BLaER1 (cell line): Measurements from ENCODE around the gene GET3.
A peak's percentile ranks its signal among the peaks of the same experiment; 100 is the strongest.

Experiments used
- H3K27ac ChIP-seq: shearing (Covaris generic); formaldehyde crosslinking; 2 replicates; pipeline ENCODE4 v1.8.1; 2022
- H3K27me3 ChIP-seq: shearing (Covaris generic); formaldehyde crosslinking; 2 replicates; pipeline ENCODE4 v1.8.1; 2022
- H3K36me3 ChIP-seq: shearing (Covaris generic); formaldehyde crosslinking; 2 replicates; pipeline ENCODE4 v1.8.1; 2022
- H3K4me1 ChIP-seq: shearing (Covaris generic); formaldehyde crosslinking; 2 replicates; pipeline ENCODE4 v1.8.1; 2022
- H3K4me2 ChIP-seq: shearing (Covaris generic); formaldehyde crosslinking; 2 replicates; pipeline ENCODE4 v1.8.1; 2022
- H3K4me3 ChIP-seq: shearing (Covaris generic); formaldehyde crosslinking; 2 replicates; pipeline ENCODE4 v1.8.1; 2022
- H3K9ac ChIP-seq: shearing (Covaris generic); formaldehyde crosslinking; 2 replicates; pipeline ENCODE4 v1.8.1; 2022
- H3K9me3 ChIP-seq: shearing (Covaris generic); formaldehyde crosslinking; 2 replicates; pipeline ENCODE4 v1.8.1; 2022
- H4K20me1 ChIP-seq: shearing (Covaris generic); formaldehyde crosslinking; 2 replicates; pipeline ENCODE4 v1.8.1; 2022
- Cebpa-rat ChIP-seq: shearing (Covaris generic); IDR thresholded peaks from 2 replicates; pipeline ENCODE4 v1.8.1; 2022

The GET3 gene

DNA sequence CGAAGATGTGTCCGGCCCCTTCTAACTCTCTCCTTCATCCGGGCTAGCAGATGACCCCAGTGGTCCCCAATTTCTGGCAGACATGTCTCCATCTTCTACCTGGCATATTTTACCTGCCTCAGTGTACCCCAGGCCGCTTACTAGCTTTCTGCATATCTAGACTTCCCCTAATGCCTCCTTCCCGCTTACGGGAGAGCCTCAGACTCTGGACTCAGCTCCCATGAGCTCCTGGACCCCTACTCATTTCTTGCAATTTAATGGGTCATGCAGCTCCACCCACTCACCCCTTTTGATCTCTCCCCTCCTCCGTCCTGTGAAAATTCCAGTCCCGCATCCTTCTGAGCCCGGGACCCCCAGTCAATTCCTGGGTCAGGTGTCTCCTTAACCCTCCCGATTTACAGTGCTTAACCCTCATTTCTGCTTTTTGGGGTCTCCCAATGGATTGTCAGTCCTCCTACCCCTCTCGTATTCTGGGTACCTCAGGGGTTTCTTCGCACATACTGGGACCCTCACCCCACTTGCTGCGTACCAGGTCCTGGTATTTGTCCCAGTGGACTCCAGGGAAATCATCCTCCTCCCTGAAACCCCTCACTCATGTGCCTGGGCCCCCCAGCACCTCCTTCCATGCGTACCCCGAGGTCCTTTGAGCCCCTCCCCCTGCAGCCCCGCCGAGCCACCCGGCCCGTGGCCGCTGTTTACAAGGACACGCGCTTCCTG is 53.5 kb downstream of the GET3 start:
- peaks cover 19% of the 10 kb centered on the region for H4K20me1 ChIP-seq
- H3K9ac ChIP-seq: peak overlapping the region; percentile 91
- no peaks in the 10 kb centered on the region for H3K9me3 ChIP-seq
- H3K4me1 ChIP-seq: peaks cover 67% of the 10 kb centered on the region
- H3K4me3 ChIP-seq: peak overlapping the region; percentile 95
- H3K27ac ChIP-seq: peak overlapping the region; percentile 95
- TF ChIP-seq Cebpa-rat: no peak
- no peaks in the 10 kb centered on the region for H3K36me3 ChIP-seq
- peak overlapping the region; percentile 98 for H3K4me2 ChIP-seq
- H3K27me3 ChIP-seq: no peaks in the 10 kb centered on the region

DNA sequence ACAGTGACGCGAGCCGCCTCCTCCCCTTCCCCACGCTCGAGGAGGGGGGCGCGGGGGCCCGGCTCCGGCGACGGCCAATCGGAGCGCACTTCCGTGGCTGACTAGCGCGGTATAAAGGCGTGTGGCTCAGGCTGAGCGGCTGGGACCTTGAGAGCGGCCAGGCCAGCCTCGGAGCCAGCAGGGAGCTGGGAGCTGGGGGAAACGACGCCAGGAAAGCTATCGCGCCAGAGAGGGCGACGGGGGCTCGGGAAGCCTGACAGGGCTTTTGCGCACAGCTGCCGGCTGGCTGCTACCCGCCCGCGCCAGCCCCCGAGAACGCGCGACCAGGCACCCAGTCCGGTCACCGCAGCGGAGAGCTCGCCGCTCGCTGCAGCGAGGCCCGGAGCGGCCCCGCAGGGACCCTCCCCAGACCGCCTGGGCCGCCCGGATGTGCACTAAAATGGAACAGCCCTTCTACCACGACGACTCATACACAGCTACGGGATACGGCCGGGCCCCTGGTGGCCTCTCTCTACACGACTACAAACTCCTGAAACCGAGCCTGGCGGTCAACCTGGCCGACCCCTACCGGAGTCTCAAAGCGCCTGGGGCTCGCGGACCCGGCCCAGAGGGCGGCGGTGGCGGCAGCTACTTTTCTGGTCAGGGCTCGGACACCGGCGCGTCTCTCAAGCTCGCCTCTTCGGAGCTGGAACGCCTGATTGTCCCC is 54.2 kb downstream of the GET3 start, which contains the start of gene JUNB:
JUNB (plus strand) TSS at position 142 of the 706 bp plus-strand sequence; CDS start at position 428, 286 bp downstream.
- Histone ChIP-seq H3K27ac (peak within 1 kb of the TSS; percentile 95), H3K36me3 (no peaks in the 10 kb centered on the region), H4K20me1 (peaks cover 19% of the 10 kb centered on the region), H3K4me2 (peak within 1 kb of the TSS; percentile 98), H3K27me3 (no peaks in the 10 kb centered on the region), H3K9me3 (no peaks in the 10 kb centered on the region), H3K4me1 (peaks cover 67% of the 10 kb centered on the region), H3K4me3 (peak within 1 kb of the TSS; percentile 95), H3K9ac (peak within 1 kb of the TSS; percentile 91)
- TF ChIP-seq Cebpa-rat: no peak

DNA sequence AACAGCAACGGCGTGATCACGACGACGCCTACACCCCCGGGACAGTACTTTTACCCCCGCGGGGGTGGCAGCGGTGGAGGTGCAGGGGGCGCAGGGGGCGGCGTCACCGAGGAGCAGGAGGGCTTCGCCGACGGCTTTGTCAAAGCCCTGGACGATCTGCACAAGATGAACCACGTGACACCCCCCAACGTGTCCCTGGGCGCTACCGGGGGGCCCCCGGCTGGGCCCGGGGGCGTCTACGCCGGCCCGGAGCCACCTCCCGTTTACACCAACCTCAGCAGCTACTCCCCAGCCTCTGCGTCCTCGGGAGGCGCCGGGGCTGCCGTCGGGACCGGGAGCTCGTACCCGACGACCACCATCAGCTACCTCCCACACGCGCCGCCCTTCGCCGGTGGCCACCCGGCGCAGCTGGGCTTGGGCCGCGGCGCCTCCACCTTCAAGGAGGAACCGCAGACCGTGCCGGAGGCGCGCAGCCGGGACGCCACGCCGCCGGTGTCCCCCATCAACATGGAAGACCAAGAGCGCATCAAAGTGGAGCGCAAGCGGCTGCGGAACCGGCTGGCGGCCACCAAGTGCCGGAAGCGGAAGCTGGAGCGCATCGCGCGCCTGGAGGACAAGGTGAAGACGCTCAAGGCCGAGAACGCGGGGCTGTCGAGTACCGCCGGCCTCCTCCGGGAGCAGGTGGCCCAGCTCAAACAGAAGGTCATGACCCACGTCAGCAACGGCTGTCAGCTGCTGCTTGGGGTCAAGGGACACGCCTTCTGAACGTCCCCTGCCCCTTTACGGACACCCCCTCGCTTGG is 55.0 kb downstream of the GET3 start:
- peaks cover 59% of the 10 kb centered on the region for H3K4me1 ChIP-seq
- H3K36me3 ChIP-seq: peaks cover 6% of the 10 kb centered on the region
- H4K20me1 ChIP-seq: peaks cover 24% of the 10 kb centered on the region
- no peaks in the 10 kb centered on the region for H3K27me3 ChIP-seq
- peak overlapping the region; percentile 98 for H3K4me2 ChIP-seq
- peak overlapping the region; percentile 95 for H3K4me3 ChIP-seq
- H3K9ac ChIP-seq: peak overlapping the region; percentile 91
- no peak for TF ChIP-seq Cebpa-rat
- H3K9me3 ChIP-seq: no peaks in the 10 kb centered on the region
- H3K27ac ChIP-seq: peak overlapping the region; percentile 95

DNA sequence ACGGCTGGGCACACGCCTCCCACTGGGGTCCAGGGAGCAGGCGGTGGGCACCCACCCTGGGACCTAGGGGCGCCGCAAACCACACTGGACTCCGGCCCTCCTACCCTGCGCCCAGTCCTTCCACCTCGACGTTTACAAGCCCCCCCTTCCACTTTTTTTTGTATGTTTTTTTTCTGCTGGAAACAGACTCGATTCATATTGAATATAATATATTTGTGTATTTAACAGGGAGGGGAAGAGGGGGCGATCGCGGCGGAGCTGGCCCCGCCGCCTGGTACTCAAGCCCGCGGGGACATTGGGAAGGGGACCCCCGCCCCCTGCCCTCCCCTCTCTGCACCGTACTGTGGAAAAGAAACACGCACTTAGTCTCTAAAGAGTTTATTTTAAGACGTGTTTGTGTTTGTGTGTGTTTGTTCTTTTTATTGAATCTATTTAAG is 55.6 kb downstream of the GET3 start:
- Histone ChIP-seq H3K36me3 (peaks cover 12% of the 10 kb centered on the region), H4K20me1 (peaks cover 25% of the 10 kb centered on the region), H3K9me3 (no peaks in the 10 kb centered on the region), H3K27me3 (no peaks in the 10 kb centered on the region), H3K27ac (peak overlapping the region; percentile 95), H3K9ac (peak overlapping the region; percentile 91), H3K4me3 (peak overlapping the region; percentile 95), H3K4me2 (peak overlapping the region; percentile 98), H3K4me1 (peaks cover 53% of the 10 kb centered on the region)
- TF ChIP-seq Cebpa-rat: no peak

DNA sequence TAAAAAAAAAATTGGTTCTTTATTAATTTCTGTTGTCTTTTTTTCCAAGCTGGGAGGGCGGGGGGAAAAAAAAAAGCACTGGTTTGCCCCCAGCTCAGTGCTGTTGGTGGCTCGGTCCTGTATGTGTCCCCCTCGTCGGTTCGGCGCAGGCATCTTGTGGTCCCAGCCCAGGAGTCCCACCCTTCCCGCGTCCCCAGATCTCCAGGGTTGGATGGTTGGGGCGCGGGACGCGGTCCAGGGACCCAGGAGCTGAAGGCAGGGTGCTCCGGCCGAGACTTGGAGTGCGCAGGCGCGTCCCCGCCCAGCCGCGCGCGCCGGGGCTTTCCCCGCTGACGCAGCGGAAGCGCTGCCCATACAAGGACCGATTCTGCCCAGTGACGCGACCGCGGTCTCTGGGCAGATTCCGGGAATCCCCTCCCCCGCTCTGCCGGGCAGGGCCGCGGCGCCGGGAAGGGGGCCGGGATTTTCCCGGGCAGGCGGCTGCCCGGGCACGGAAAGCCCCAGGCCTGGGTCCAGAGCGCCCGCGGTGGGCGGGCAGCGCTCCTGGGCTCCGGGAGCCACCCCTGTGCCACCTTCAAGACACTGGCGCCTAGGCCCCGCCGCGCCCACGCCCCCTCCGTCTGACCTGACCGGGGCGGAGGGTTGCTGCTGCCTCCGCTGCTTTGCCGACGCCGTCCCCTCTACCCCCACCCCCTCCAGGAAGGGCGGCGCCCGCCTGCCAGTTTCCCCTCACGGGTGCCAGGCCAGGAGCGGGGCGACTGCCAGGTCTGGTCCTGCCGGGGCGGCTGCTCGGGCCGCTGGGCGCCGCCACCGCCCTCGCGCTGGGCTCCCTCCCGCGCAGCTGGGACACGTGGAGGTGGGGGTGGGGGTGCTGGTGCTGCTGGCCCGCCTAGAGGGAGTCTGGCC is 56.2 kb downstream of the GET3 start:
- peaks cover 46% of the 10 kb centered on the region for H3K4me1 ChIP-seq
- H3K4me2 ChIP-seq: peak overlapping the region; percentile 98
- peak overlapping the region; percentile 91 for H3K9ac ChIP-seq
- peak overlapping the region; percentile 95 for H3K27ac ChIP-seq
- peaks cover 19% of the 10 kb centered on the region for H3K36me3 ChIP-seq
- TF ChIP-seq Cebpa-rat: no peak
- no peaks in the 10 kb centered on the region for H3K9me3 ChIP-seq
- H4K20me1 ChIP-seq: peaks cover 25% of the 10 kb centered on the region
- H3K27me3 ChIP-seq: no peaks in the 10 kb centered on the region
- H3K4me3 ChIP-seq: peak overlapping the region; percentile 95

DNA sequence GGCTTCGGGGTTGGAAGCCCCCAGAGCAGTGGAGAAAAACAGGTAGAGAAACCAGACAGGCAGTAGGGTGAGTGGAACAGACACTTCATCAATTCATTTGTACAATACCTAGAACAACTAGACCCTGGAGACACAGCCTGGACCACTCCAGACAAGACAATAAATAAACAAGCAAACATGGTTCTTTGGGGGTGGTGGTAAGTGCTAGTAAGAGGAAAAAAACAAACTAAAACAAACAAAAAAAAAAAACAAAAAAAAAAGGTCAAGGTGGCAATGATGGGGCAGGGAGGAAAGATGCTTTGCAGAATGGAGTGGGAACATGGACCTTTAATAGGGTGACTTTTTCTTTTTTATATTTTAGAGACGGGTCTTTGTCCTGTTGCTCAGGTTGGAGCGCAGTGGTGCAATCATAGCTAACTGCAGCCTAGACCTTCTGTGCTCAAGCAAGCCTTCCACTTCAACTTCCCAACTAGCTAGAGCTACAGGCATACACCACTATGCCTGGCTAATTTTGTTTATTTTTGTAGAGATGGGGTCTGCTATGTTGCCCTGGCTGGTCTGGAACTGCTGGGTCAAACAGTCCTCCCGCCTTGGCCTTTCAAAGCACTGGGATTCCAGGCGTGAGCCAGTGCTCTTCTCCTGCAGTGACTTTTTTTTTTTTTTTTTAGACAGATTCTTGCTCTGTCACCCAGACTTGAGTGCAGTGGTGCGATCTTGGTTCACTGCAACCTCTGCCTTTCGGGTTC is 57.1 kb downstream of the GET3 start:
- TF ChIP-seq Cebpa-rat: no peak
- Histone ChIP-seq H3K9me3 (no peaks in the 10 kb centered on the region), H3K27ac (peak overlapping the region; percentile 95)

DNA sequence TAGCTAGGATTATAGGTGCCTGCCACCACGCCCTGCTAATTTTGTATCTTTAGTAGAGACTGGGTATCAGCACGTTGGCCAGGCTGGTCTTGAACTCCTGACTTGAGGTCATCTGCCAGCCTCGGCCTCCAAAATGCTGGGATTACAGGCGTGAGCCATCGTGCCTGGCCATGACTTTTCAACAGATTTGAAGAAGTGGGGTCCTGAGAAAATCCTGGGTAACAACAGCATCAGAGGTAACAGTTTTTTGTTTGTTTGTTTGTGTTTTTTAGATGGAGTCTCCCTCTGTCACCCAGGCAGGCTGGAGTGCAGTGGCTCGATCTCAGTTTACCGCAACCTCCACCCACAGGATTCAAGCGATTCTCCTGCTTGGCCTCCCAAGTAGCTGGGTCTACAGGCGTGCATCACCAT is 57.7 kb downstream of the GET3 start:
- Histone ChIP-seq H3K36me3 (peaks cover 33% of the 10 kb centered on the region), H4K20me1 (peaks cover 28% of the 10 kb centered on the region), H3K27me3 (no peaks in the 10 kb centered on the region), H3K4me2 (peak overlapping the region; percentile 98), H3K27ac (no peak overlapping the region), H3K9ac (no peak overlapping the region), H3K4me1 (peaks cover 43% of the 10 kb centered on the region), H3K9me3 (no peaks in the 10 kb centered on the region), H3K4me3 (no peak overlapping the region)
- no peak for TF ChIP-seq Cebpa-rat

More for the DNA sequence above, 57.1 kb downstream of the GET3 start:
- peak overlapping the region; percentile 95 for H3K4me3 ChIP-seq
- peaks cover 27% of the 10 kb centered on the region for H3K36me3 ChIP-seq
- peaks cover 25% of the 10 kb centered on the region for H4K20me1 ChIP-seq
- H3K9ac ChIP-seq: peak overlapping the region; percentile 91
- H3K4me1 ChIP-seq: peaks cover 39% of the 10 kb centered on the region
- H3K27me3 ChIP-seq: no peaks in the 10 kb centered on the region
- H3K4me2 ChIP-seq: peak overlapping the region; percentile 98
